Skeletal muscle tissue (tissue), 4 donors: ENCODE results near the gene PTPRM. TPM values are rescaled to one million over a fixed set of nuclear protein-coding genes. Genes with fewer than 3 reads are reported as not detected.

ENCODE experiments used
- H3K27ac ChIP-seq: one replicate; pipeline ENCODE4 v1.7.0; 2013; ENCODE audit warnings: mild to moderate bottlenecking, low read depth, low read length, inconsistent platforms
- H3K27me3 ChIP-seq, 3 donors: one replicate each; pipeline ENCODE4 v1.7.0; 2013; ENCODE audit warnings: low read length in 3 of 3; ENCODE audit not compliant: control insufficient read depth in 3 of 3, insufficient read depth in 3 of 3
- H3K36me3 ChIP-seq, 3 donors: one replicate each; pipeline ENCODE4 v1.7.0; 2013; ENCODE audit warnings: low read length in 3 of 3; ENCODE audit not compliant: control insufficient read depth in 3 of 3, insufficient read depth in 3 of 3
- H3K4me1 ChIP-seq, 3 donors: one replicate each; pipeline ENCODE4 v1.7.0; 2013; ENCODE audit warnings: low read length in 3 of 3, mild to moderate bottlenecking in 3 of 3; ENCODE audit not compliant: control insufficient read depth in 3 of 3, insufficient read depth in 3 of 3
- H3K4me3 ChIP-seq, 3 donors: one replicate each; pipeline ENCODE4 v1.7.0; 2013; ENCODE audit warnings: low read length in 3 of 3
- H3K9ac ChIP-seq, 3 donors: one replicate each; pipeline ENCODE4 v1.7.0; 2013; ENCODE audit warnings: low read length in 3 of 3, mild to moderate bottlenecking in 3 of 3, moderate library complexity in 2 of 3, low read depth in 1 of 3
- H3K9me3 ChIP-seq, 3 donors: one replicate each; pipeline ENCODE4 v1.7.0; 2013; ENCODE audit warnings: low read length in 3 of 3; ENCODE audit not compliant: control insufficient read depth in 3 of 3
- total RNA-seq: library from RNA; depleted of rRNA; stranded (reverse); fragments of >200 nt; gene quantifications from one replicate; pipeline ENCODE4 v1.2.3, GENCODE V29; 2014
- donor health status: Osteomylitis.

Gene PTPRM
- total RNA-seq, 1 donor from 2014 or later, result 68.9 TPM

DNA sequence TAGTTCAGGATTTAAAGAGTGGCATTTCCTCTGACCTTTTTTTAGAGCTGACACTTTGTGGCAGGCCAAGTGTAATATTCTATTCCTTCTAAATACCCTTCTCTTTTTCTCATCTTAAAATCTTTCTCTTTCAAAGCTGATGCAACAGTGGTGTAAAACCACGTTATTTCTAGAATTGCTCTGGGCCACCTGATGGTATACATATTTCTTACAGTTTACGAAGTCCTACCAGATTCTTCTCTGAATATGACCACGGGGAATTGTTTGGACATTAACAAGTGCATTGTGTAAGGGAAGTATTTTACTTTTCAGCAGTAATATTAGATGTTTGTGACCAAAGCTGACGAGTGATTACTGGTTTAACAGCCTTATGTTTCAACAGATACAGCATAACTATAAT is 109.9 kb downstream of the PTPRM start:
- Histone ChIP-seq H3K27ac (no peak overlapping the region), H3K9me3 (no peaks in the 10 kb centered on the region), H3K36me3 (peaks cover 0 to 3% (median 0%) of the 10 kb centered on the region in 3 donors), H3K27me3 (no peaks in the 10 kb centered on the region), H3K9ac (no peak overlapping the region), H3K4me1 (peaks cover 21 to 38% (median 23%) of the 10 kb centered on the region in 3 donors), H3K4me3 (no peak overlapping the region)

GRCh38 chr18:7677424-7677823 is 110.3 kb downstream of the PTPRM start:
- Histone ChIP-seq H3K9ac (no peak overlapping the region), H3K4me3 (peak overlapping the region in 2 of 3 donors; percentile 6 to 37), H3K36me3 (peaks cover 0 to 3% (median 0%) of the 10 kb centered on the region in 3 donors), H3K27ac (no peak overlapping the region), H3K4me1 (peaks cover 21 to 38% (median 23%) of the 10 kb centered on the region in 3 donors), H3K27me3 (no peaks in the 10 kb centered on the region), H3K9me3 (no peaks in the 10 kb centered on the region)

GRCh38 chr18:7678389-7678788 is 111.3 kb downstream of the PTPRM start:
- H3K36me3 ChIP-seq, result peaks cover 0 to 3% (median 0%) of the 10 kb centered on the region in 3 donors
- H3K9ac ChIP-seq, result no peak overlapping the region
- no peak overlapping the region for H3K4me3 ChIP-seq
- H3K27ac ChIP-seq, result no peak overlapping the region
- H3K4me1 ChIP-seq, result peaks cover 21 to 38% (median 23%) of the 10 kb centered on the region in 3 donors
- no peaks in the 10 kb centered on the region for H3K27me3 ChIP-seq
- no peaks in the 10 kb centered on the region for H3K9me3 ChIP-seq

- peaks cover 0 to 3% (median 0%) of the 10 kb centered on the region in 3 donors for H3K36me3 ChIP-seq
- H3K9ac ChIP-seq, result no peak overlapping the region
- no peak overlapping the region for H3K27ac ChIP-seq
- H3K4me1 ChIP-seq, result peaks cover 23 to 38% (median 25%) of the 10 kb centered on the region in 3 donors
- no peak overlapping the region for H3K4me3 ChIP-seq
- no peaks in the 10 kb centered on the region for H3K9me3 ChIP-seq
- no peaks in the 10 kb centered on the region for H3K27me3 ChIP-seq
Measured at GRCh38 chr18:7678801-7679200, 111.7 kb downstream of the PTPRM start.

- Histone ChIP-seq H3K27me3 (no peaks in the 10 kb centered on the region), H3K9ac (no peak overlapping the region), H3K36me3 (peaks cover 0 to 3% (median 0%) of the 10 kb centered on the region in 3 donors), H3K27ac (no peak overlapping the region), H3K4me1 (peaks cover 20 to 41% (median 23%) of the 10 kb centered on the region in 3 donors), H3K4me3 (no peak overlapping the region), H3K9me3 (no peaks in the 10 kb centered on the region)
Measured at GRCh38 chr18:7681298-7681697, 114.2 kb downstream of the PTPRM start.

DNA sequence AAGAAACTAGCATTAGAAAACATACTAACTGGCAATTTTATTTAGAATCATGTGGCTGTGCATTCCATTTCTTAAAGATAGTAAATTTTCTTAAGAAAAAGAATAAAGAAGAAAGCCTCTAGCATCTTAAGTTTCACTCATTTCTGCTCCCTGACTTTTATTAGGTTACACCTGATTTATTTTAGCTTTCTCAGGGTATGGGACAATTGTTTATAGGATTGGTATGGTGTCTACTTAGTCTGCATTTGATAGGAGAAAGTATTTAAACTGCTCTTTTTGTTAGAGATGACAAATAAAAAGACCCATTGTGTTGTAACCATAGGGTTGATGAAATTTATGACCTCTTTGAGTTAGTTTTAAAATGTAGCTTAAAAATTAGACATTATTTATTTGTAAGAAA is 115.2 kb downstream of the PTPRM start:
- H3K27ac ChIP-seq, result no peak overlapping the region
- H3K4me1 ChIP-seq, result peaks cover 13 to 31% (median 17%) of the 10 kb centered on the region in 3 donors
- H3K4me3 ChIP-seq, result no peak overlapping the region
- H3K9me3 ChIP-seq, result no peaks in the 10 kb centered on the region
- H3K27me3 ChIP-seq, result no peaks in the 10 kb centered on the region
- H3K36me3 ChIP-seq, result peaks cover 0 to 3% (median 0%) of the 10 kb centered on the region in 3 donors
- H3K9ac ChIP-seq, result no peak overlapping the region

GRCh38 chr18:7683753-7684152 is 116.6 kb downstream of the PTPRM start:
- Histone ChIP-seq H3K27me3 (no peaks in the 10 kb centered on the region), H3K4me3 (no peak overlapping the region), H3K9ac (no peak overlapping the region), H3K4me1 (peaks cover 10 to 24% (median 12%) of the 10 kb centered on the region in 3 donors), H3K27ac (no peak overlapping the region), H3K9me3 (no peaks in the 10 kb centered on the region), H3K36me3 (no peaks in the 10 kb centered on the region)

DNA sequence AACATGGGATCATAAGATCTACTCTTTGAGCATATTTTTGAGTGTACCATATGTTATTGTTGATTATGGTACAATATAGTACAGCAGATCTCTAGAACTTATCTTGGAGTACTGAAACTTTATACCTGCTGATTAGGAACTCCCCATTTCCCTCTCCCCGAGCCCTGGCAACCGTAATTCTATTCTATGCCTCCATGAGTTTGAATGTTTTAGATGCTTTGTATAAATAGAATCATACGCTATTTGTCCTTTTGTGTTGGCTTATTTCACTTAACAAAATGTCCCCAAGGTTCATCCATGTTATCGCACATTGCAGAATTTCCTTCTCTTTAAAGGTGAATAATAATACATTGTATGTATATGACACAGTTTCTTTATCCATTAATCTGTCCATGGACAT is 117.2 kb downstream of the PTPRM start:
- peaks cover 10 to 27% (median 12%) of the 10 kb centered on the region in 3 donors for H3K4me1 ChIP-seq
- H3K9ac ChIP-seq, result no peak overlapping the region
- H3K27ac ChIP-seq, result no peak overlapping the region

GRCh38 chr18:7684966-7685365 is 117.8 kb downstream of the PTPRM start:
- no peaks in the 10 kb centered on the region for H3K36me3 ChIP-seq
- no peak overlapping the region for H3K27ac ChIP-seq
- no peak overlapping the region for H3K9ac ChIP-seq
- no peak overlapping the region for H3K4me3 ChIP-seq
- no peaks in the 10 kb centered on the region for H3K9me3 ChIP-seq
- H3K4me1 ChIP-seq, result peaks cover 10 to 27% (median 12%) of the 10 kb centered on the region in 3 donors
- no peaks in the 10 kb centered on the region for H3K27me3 ChIP-seq

More for the DNA sequence above, 117.2 kb downstream of the PTPRM start:
- Histone ChIP-seq H3K4me3 (no peak overlapping the region), H3K27me3 (no peaks in the 10 kb centered on the region), H3K9me3 (no peaks in the 10 kb centered on the region), H3K36me3 (no peaks in the 10 kb centered on the region)

DNA sequence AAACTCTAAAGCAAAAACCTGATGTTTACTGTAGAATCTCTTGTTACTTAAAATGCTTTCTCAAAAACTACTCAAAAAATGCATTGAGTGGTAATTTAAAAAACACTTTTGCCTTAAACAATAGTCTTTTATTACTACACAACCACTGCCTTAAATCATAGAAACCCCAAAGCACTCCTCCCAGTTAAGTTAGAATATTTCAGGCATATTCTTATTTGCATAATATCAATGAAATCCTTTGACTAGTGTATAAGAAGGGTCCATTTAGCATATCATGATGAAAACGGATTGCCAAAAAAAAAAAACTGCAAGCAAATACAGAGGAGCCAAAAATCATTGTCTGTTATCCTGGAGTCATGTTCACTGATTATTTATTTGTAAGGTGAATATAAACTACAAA is 119.2 kb downstream of the PTPRM start:
- no peaks in the 10 kb centered on the region for H3K36me3 ChIP-seq
- peaks cover 3 to 23% (median 8%) of the 10 kb centered on the region in 3 donors for H3K4me1 ChIP-seq
- H3K9me3 ChIP-seq, result no peaks in the 10 kb centered on the region
- H3K9ac ChIP-seq, result no peak overlapping the region
- no peak overlapping the region for H3K4me3 ChIP-seq
- no peaks in the 10 kb centered on the region for H3K27me3 ChIP-seq
- no peak overlapping the region for H3K27ac ChIP-seq
